NCI-H1436 (cell line): ENCODE results near the gene HTR3E.

Source experiments
- DNase-seq: peaks from one replicate; lab custom pipeline; 2025; lab: John Stamatoyannopoulos, UW

The HTR3E gene

GRCh38 chr3:184156522-184156955 lies 59.7 kb downstream of the HTR3E start:
- peak; percentile 37 for DNase-seq
